Kidney (tissue), 14 donors: ENCODE results near the gene RNF25. TPM values are rescaled to one million over a fixed set of nuclear protein-coding genes. Genes with fewer than 3 reads are reported as not detected.

Experiments used
- DNase-seq, 5 donors: peaks; one replicate each; pipeline ENCODE4 v3.0.0-alpha.2; 2013 to 2020
- FAIRE-seq: peaks from 2 replicates; lab custom pipeline; 2012; peaks lifted over from hg19 to GRCh38; lab: Jason Lieb, UNC
- H3K27ac ChIP-seq, 2 donors: one replicate each; pipeline ENCODE4 v1.7.0; 2013; ENCODE audit warnings: low read depth in 2 of 2, low read length in 2 of 2, inconsistent platforms in 1 of 2
- H3K27me3 ChIP-seq: one replicate; pipeline ENCODE4 v1.7.1; 2013; ENCODE audit warnings: low read length, inconsistent platforms; ENCODE audit not compliant: control insufficient read depth, insufficient read depth
- H3K36me3 ChIP-seq, 3 donors: one replicate each; pipeline versions ENCODE4 v1.7.0 to v1.7.1; 2013; ENCODE audit warnings: low read length in 3 of 3, control low read depth in 1 of 3, inconsistent platforms in 1 of 3; ENCODE audit not compliant: insufficient read depth in 3 of 3, control insufficient read depth in 2 of 3
- H3K4me1 ChIP-seq, 3 donors: one replicate each; pipeline versions ENCODE4 v1.7.0 to v1.7.1; 2013; ENCODE audit warnings: low read length in 3 of 3, inconsistent platforms in 1 of 3, low read depth in 1 of 3; ENCODE audit not compliant: control insufficient read depth in 2 of 3, insufficient read depth in 2 of 3
- H3K4me3 ChIP-seq, 3 donors: one replicate each; pipeline versions ENCODE4 v1.7.0 to v1.8.1; 2013; ENCODE audit warnings: low read length in 3 of 3, control low read depth in 1 of 3, inconsistent platforms in 1 of 3
- H3K9ac ChIP-seq, 3 donors: one replicate each; pipeline versions ENCODE4 v1.7.0 to v1.7.1; 2013; ENCODE audit warnings: low read length in 3 of 3, control low read depth in 1 of 3, inconsistent platforms in 1 of 3
- H3K9me3 ChIP-seq, 3 donors: one replicate each; pipeline versions ENCODE4 v1.7.0 to v1.7.1; 2013; ENCODE audit warnings: low read length in 3 of 3, control low read depth in 1 of 3, inconsistent platforms in 1 of 3; ENCODE audit not compliant: control insufficient read depth in 2 of 3, insufficient read depth in 1 of 3
- intact Hi-C: fragments of 100-400 bp; cut with DNase I; formaldehyde crosslinking; loops from one replicate; pipeline ENCODE4 v1.11.1; 2022
- polyA plus RNA-seq: library from polyadenylated mRNA; stranded (reverse); fragments of 350-450 nt; fragmentation: Illumina TruSeq; extraction: RNeasy Lipid Tissue Mini Kit (QIAGEN cat#74804); gene quantifications from one replicate; pipeline ENCODE4 v1.2.3, GENCODE V29; 2014; ENCODE audit warnings: low read depth, low replicate concordance; ENCODE audit not compliant: insufficient read depth
- total RNA-seq: library from RNA; stranded (reverse); fragmentation: NEBNext Ultra II Directional; extraction: Animal tissue kit (Norgen Biotek cat#: 25700); gene quantifications from one replicate; pipeline ENCODE4 v1.2.1, GENCODE V29; 2021
- TF ChIP-seq, protein P1 (sequence below): IDR thresholded peaks from 3 replicates; pipeline ENCODE4 v1.5.1; 2012; ENCODE audit warnings: mild to moderate bottlenecking, moderate library complexity, borderline replicate concordance; ENCODE audit not compliant: insufficient read depth; ENCODE audit errors: extremely low read depth
- donor health status: control.
- donor health status: control.
- donor health status: control.
- donor health status: control.
- donor health status: control.
- donor health status: DM: yes; HTN: yes; CAD: no.
- donor health status: Normal renal cell carcinoma (clear cell type).

RNF25 gene
- total and polyA plus RNA-seq, 2 donors from 2014 or later, result 27.8 to 30.2 TPM

DNA sequence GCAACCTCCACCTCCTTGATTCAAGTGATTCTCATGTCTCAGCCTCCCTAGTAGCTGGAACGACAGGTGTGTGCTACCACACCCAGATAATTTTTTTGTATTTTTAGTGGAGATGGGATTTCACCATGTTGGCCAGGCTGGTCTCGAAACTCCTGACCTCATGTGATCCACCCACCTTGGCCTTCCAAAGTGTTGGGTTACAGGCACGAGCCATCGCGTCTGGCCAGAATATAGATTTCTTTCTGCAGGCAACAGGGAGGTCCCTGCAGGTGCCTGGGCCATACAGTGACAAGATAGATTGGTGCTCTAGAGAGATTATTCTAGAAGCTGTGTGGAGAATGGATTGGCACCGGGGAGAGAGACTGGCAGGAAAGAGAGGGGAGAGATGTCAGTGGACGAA lies 50.8 kb downstream of the RNF25 start:
- H3K4me1 ChIP-seq, result no peaks in the 10 kb centered on the region
- DNase-seq (no peak), FAIRE-seq (no peak)
- no peak overlapping the region for H3K9ac ChIP-seq
- no peaks in the 10 kb centered on the region for H3K9me3 ChIP-seq
- TF ChIP-seq, protein P1, sequence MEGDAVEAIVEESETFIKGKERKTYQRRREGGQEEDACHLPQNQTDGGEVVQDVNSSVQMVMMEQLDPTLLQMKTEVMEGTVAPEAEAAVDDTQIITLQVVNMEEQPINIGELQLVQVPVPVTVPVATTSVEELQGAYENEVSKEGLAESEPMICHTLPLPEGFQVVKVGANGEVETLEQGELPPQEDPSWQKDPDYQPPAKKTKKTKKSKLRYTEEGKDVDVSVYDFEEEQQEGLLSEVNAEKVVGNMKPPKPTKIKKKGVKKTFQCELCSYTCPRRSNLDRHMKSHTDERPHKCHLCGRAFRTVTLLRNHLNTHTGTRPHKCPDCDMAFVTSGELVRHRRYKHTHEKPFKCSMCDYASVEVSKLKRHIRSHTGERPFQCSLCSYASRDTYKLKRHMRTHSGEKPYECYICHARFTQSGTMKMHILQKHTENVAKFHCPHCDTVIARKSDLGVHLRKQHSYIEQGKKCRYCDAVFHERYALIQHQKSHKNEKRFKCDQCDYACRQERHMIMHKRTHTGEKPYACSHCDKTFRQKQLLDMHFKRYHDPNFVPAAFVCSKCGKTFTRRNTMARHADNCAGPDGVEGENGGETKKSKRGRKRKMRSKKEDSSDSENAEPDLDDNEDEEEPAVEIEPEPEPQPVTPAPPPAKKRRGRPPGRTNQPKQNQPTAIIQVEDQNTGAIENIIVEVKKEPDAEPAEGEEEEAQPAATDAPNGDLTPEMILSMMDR, result no peak
- H3K27me3 ChIP-seq, result no peaks in the 10 kb centered on the region
- no peak overlapping the region for H3K27ac ChIP-seq
- H3K36me3 ChIP-seq, result no peaks in the 10 kb centered on the region
- H3K4me3 ChIP-seq, result no peak overlapping the region
- intact Hi-C loops, result no loop called here

DNA sequence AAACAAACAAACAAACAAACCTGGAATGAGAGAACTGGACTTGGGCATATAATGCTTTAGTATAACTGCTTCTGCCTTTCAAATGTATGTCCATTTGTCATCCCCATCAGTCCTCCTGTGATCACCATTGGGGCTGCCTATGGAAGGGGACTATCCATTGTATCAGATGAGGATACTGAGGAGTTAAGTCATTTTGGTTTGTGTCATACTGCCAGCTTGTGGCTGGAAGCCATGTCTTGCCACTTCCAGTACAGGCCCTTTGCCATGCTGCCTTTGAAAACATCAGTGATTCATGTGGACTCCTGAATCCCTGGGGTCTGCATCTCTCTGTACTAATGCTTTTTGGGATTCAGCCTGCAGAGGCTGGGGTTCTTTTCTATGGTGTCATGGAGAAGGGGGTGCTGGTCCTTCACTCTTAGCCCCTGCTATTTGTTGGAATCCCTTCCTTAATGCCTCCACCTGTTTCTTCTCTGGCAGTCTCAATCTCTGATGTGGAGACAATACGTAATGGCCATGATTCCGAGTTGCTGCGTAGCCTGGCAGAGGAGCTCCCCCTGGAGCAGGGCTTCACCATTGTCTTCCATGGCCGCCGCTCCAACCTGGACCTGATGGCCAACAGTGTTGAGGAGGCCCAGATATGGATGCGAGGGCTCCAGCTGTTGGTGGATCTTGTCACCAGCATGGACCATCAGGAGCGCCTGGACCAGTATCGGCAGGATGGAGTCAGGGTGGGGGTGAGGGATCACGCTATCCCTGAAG lies 53.5 kb downstream of the RNF25 start:
- intact Hi-C loops, result no loop called here
- TF ChIP-seq, protein P1, result no peak
- no peak for DNase-seq
- Histone ChIP-seq H3K27me3 (no peaks in the 10 kb centered on the region), H3K9me3 (no peaks in the 10 kb centered on the region), H3K4me1 (no peaks in the 10 kb centered on the region), H3K4me3 (no peak overlapping the region), H3K9ac (no peak overlapping the region), H3K27ac (no peak overlapping the region), H3K36me3 (no peaks in the 10 kb centered on the region)
- no peak for FAIRE-seq

DNA sequence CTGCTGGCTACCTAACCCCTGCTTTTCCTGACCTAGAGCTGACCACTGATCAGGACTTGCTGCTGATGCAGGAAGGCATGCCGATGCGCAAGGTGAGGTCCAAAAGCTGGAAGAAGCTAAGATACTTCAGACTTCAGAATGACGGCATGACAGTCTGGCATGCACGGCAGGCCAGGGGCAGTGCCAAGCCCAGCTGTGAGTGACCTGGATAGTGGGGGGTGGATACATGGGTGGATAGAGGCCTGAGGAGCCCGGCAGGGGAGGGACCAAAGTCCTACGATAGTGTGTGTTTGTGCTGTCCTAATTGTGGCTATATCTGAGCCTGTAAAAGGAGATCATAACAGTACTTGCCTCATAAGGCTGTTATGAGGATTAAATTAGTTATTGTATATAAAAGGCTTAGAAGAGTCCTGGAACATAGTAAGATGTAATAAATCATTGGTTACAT lies 55.9 kb downstream of the RNF25 start:
- Histone ChIP-seq H3K36me3 (no peaks in the 10 kb centered on the region), H3K27me3 (no peaks in the 10 kb centered on the region), H3K9ac (no peak overlapping the region), H3K27ac (no peak overlapping the region), H3K4me1 (no peaks in the 10 kb centered on the region), H3K4me3 (no peak overlapping the region), H3K9me3 (no peaks in the 10 kb centered on the region)
- FAIRE-seq (no peak), DNase-seq (no peak)
- intact Hi-C loops, result no loop called here
- TF ChIP-seq, protein P1, result no peak

Other genes starting within 250 kb of the RNF25 start
- 13.5 TPM for gene USP37, start 103.7 kb downstream of the RNF25 start, total RNA-seq
- gene USP37, start 103.7 kb downstream of the RNF25 start, polyA plus RNA-seq, result 1.8 TPM
- gene CNOT9, start 103.2 kb downstream of the RNF25 start, total RNA-seq, result 35.8 TPM
- gene CNOT9, start 103.2 kb downstream of the RNF25 start, polyA plus RNA-seq, result 12.6 TPM
- 11.0 TPM for gene PLCD4, start 64.1 kb downstream of the RNF25 start, total RNA-seq
- 30.4 TPM for gene PLCD4, start 64.1 kb downstream of the RNF25 start, polyA plus RNA-seq
- 33.6 TPM for gene ZNF142, start 12.4 kb downstream of the RNF25 start, total RNA-seq
- gene ZNF142, start 12.4 kb downstream of the RNF25 start, polyA plus RNA-seq, result 3.7 TPM
- 43.3 TPM for gene BCS1L, start 12.3 kb downstream of the RNF25 start, total RNA-seq
- gene BCS1L, start 12.3 kb downstream of the RNF25 start, polyA plus RNA-seq, result 40.7 TPM
- 53.7 TPM for gene STK36, start 84 bp upstream of the RNF25 start, total RNA-seq
- 18.5 TPM for gene STK36, start 84 bp upstream of the RNF25 start, polyA plus RNA-seq
- 30.7 TPM for gene TTLL4, start 38.8 kb upstream of the RNF25 start, total RNA-seq
- 7.6 TPM for gene TTLL4, start 38.8 kb upstream of the RNF25 start, polyA plus RNA-seq
- 18.5 TPM for gene CYP27A1, start 110.1 kb upstream of the RNF25 start, total RNA-seq
- gene CYP27A1, start 110.1 kb upstream of the RNF25 start, polyA plus RNA-seq, result 43.3 TPM
- not detected for gene PRKAG3, start 159.8 kb upstream of the RNF25 start, total RNA-seq
- gene PRKAG3, start 159.8 kb upstream of the RNF25 start, polyA plus RNA-seq, result not detected
- gene WNT6, start 187.8 kb upstream of the RNF25 start, total RNA-seq, result 0.57 TPM
- 0.75 TPM for gene WNT6, start 187.8 kb upstream of the RNF25 start, polyA plus RNA-seq
- 10.2 TPM for gene WNT10A, start 208.8 kb upstream of the RNF25 start, total RNA-seq
- gene WNT10A, start 208.8 kb upstream of the RNF25 start, polyA plus RNA-seq, result 1.1 TPM